MM.1S (cell line): Measurements from ENCODE around the gene TSPAN32.
A peak's percentile ranks its signal among the peaks of the same experiment; 100 is the strongest.

Source experiments
- DNase-seq: peaks from one replicate; pipeline ENCODE4 v3.0.0-alpha.2; 2015
- H2AFZ ChIP-seq: fragments of 300-600 bp; sonication (generic); 2 replicates; pipeline ENCODE4 v1.6.0; 2016; ENCODE audit warnings: antibody characterized with exemption, low read length
- H3F3A ChIP-seq: fragments of 300-600 bp; sonication (generic); 2 replicates; pipeline ENCODE4 v1.6.1; 2016; ENCODE audit warnings: mild to moderate bottlenecking, antibody characterized with exemption, low read length, moderate library complexity, mixed read lengths; ENCODE audit not compliant: insufficient read depth
- H3K27ac ChIP-seq: fragments of 300-600 bp; sonication (generic); 2 replicates; pipeline ENCODE4 v1.5.1; 2016; ENCODE audit warnings: mild to moderate bottlenecking, low read length
- H3K27me3 ChIP-seq: fragments of 300-600 bp; sonication (generic); replicated peaks from 2 replicates; pipeline ENCODE4 v1.6.0; 2016; ENCODE audit warnings: low read length; ENCODE audit not compliant: insufficient read depth
- H3K36me3 ChIP-seq: fragments of 300-600 bp; sonication (generic); replicated peaks from 2 replicates; pipeline ENCODE4 v1.6.1; 2016; ENCODE audit warnings: mild to moderate bottlenecking, low read length, mixed read lengths; ENCODE audit not compliant: insufficient read depth
- H3K4me1 ChIP-seq: fragments of 300-600 bp; sonication (generic); 2 replicates; pipeline ENCODE4 v1.6.1; 2016; ENCODE audit warnings: low read length, mixed read lengths
- H3K4me2 ChIP-seq: fragments of 300-600 bp; sonication (generic); 2 replicates; pipeline ENCODE4 v1.6.0; 2016; ENCODE audit warnings: low read depth, low read length
- H3K4me3 ChIP-seq: fragments of 300-600 bp; sonication (generic); 2 replicates; pipeline ENCODE4 v1.5.1; 2016; ENCODE audit warnings: low read length, mixed read lengths
- H3K79me2 ChIP-seq: fragments of 300-600 bp; sonication (generic); 2 replicates; pipeline ENCODE4 v1.6.1; 2016; ENCODE audit warnings: mixed run types, low read length, mixed read lengths
- H3K9ac ChIP-seq: fragments of 300-600 bp; sonication (generic); 2 replicates; pipeline ENCODE4 v1.6.1; 2016; ENCODE audit warnings: low read length, mixed read lengths
- H3K9me2 ChIP-seq: fragments of 300-600 bp; sonication (generic); replicated peaks from 2 replicates; pipeline ENCODE4 v1.6.1; 2016; ENCODE audit warnings: mild to moderate bottlenecking, low read length, mixed read lengths; ENCODE audit not compliant: insufficient read depth
- H3K9me3 ChIP-seq: fragments of 300-600 bp; sonication (generic); replicated peaks from 2 replicates; pipeline ENCODE4 v1.6.1; 2016; ENCODE audit warnings: mild to moderate bottlenecking, low read length, mixed read lengths; ENCODE audit not compliant: insufficient read depth
- H4K20me1 ChIP-seq: fragments of 300-600 bp; sonication (generic); 2 replicates; pipeline ENCODE4 v1.6.1; 2016; ENCODE audit warnings: mild to moderate bottlenecking, low read length, moderate library complexity, mixed read lengths; ENCODE audit not compliant: insufficient read depth
- CTCF ChIP-seq: fragments of 300-600 bp; sonication (generic); IDR thresholded peaks from 2 replicates; pipeline ENCODE4 v1.5.1; 2016; ENCODE audit warnings: antibody characterized with exemption, low read length, mixed read lengths
- EZH2 ChIP-seq: fragments of 300-600 bp; sonication (generic); optimal IDR thresholded peaks from 2 replicates; pipeline ENCODE3; 2017; ENCODE audit warnings: low read depth, mild to moderate bottlenecking, antibody characterized with exemption, low read length, mixed read lengths
- EZH2phosphoT487 ChIP-seq: fragments of 300-600 bp; sonication (generic); IDR thresholded peaks from 2 replicates; pipeline ENCODE4 v1.6.1; 2018; ENCODE audit warnings: antibody characterized with exemption, low read length

Gene TSPAN32

GRCh38 chr11:2305140-2305778 lies 3.4 kb downstream of the TSPAN32 start:
- H3K4me1 ChIP-seq = peaks cover 10% of the 10 kb centered on the region
- H3F3A ChIP-seq = no peaks in the 10 kb centered on the region
- no peak overlapping the region for H3K4me3 ChIP-seq
- no peak overlapping the region for H3K4me2 ChIP-seq
- H3K36me3 ChIP-seq = no peaks in the 10 kb centered on the region
- no peak for TF ChIP-seq EZH2
- peak; percentile 80 for TF ChIP-seq CTCF
- H2AFZ ChIP-seq = no peak overlapping the region
- H3K9ac ChIP-seq = no peak overlapping the region
- no peaks in the 10 kb centered on the region for H4K20me1 ChIP-seq
- peaks cover 61% of the 10 kb centered on the region for H3K27me3 ChIP-seq
- H3K27ac ChIP-seq = no peak overlapping the region
- no peaks in the 10 kb centered on the region for H3K9me2 ChIP-seq
- DNase-seq = peak; percentile 66
- H3K79me2 ChIP-seq = no peaks in the 10 kb centered on the region
- no peaks in the 10 kb centered on the region for H3K9me3 ChIP-seq

- Histone ChIP-seq H3K4me1 (peaks cover 10% of the 10 kb centered on the region), H3K27ac (no peak overlapping the region), H3K36me3 (no peaks in the 10 kb centered on the region), H2AFZ (peak overlapping the region; percentile 65), H3K4me2 (peak overlapping the region; percentile 63; the same call in 1 of the 2 replicates), H3K9ac (no peak overlapping the region), H3K27me3 (peaks cover 61% of the 10 kb centered on the region), H3K79me2 (no peaks in the 10 kb centered on the region), H4K20me1 (no peaks in the 10 kb centered on the region), H3K9me3 (no peaks in the 10 kb centered on the region), H3K4me3 (no peak overlapping the region), H3F3A (no peaks in the 10 kb centered on the region), H3K9me2 (no peaks in the 10 kb centered on the region)
- TF ChIP-seq CTCF = no peak
- TF ChIP-seq EZH2phosphoT487 = no peak
- TF ChIP-seq EZH2 = no peak
- DNase-seq = no peak
These were observed 4.1 kb downstream of the TSPAN32 start for GRCh38 chr11:2305788-2306451.

- no peaks in the 10 kb centered on the region for H3K79me2 ChIP-seq
These were observed 4.6 kb downstream of the TSPAN32 start for GRCh38 chr11:2306452-2306823.

GRCh38 chr11:2306877-2307500 lies 5.2 kb downstream of the TSPAN32 start:
- peaks cover 10% of the 10 kb centered on the region for H3K4me1 ChIP-seq

More at GRCh38 chr11:2306452-2306823, 4.6 kb downstream of the TSPAN32 start:
- TF ChIP-seq EZH2 = no peak
- TF ChIP-seq EZH2phosphoT487 = no peak
- no peak overlapping the region for H3K9ac ChIP-seq
- no peak overlapping the region for H3K27ac ChIP-seq
- H3K4me2 ChIP-seq = peak overlapping the region; percentile 63; the same call in 1 of the 2 replicates
- H3F3A ChIP-seq = no peaks in the 10 kb centered on the region
- H3K36me3 ChIP-seq = no peaks in the 10 kb centered on the region
- H3K27me3 ChIP-seq = peaks cover 62% of the 10 kb centered on the region
- H2AFZ ChIP-seq = peak overlapping the region; percentile 65
- no peaks in the 10 kb centered on the region for H4K20me1 ChIP-seq
- H3K4me1 ChIP-seq = peaks cover 10% of the 10 kb centered on the region
- no peak overlapping the region for H3K4me3 ChIP-seq
- H3K9me3 ChIP-seq = no peaks in the 10 kb centered on the region
- no peaks in the 10 kb centered on the region for H3K9me2 ChIP-seq
- DNase-seq = no peak

More at GRCh38 chr11:2306877-2307500, 5.2 kb downstream of the TSPAN32 start:
- H2AFZ ChIP-seq = no peak overlapping the region
- H3K9ac ChIP-seq = no peak overlapping the region
- no peaks in the 10 kb centered on the region for H3K79me2 ChIP-seq
- H3K9me2 ChIP-seq = no peaks in the 10 kb centered on the region
- no peaks in the 10 kb centered on the region for H3K36me3 ChIP-seq
- no peak overlapping the region for H3K4me2 ChIP-seq
- no peaks in the 10 kb centered on the region for H3F3A ChIP-seq
- no peak for DNase-seq
- H4K20me1 ChIP-seq = no peaks in the 10 kb centered on the region
- no peak overlapping the region for H3K4me3 ChIP-seq
- TF ChIP-seq EZH2phosphoT487 = no peak
- TF ChIP-seq CTCF = no peak
- TF ChIP-seq EZH2 = no peak
- H3K27ac ChIP-seq = no peak overlapping the region
- H3K27me3 ChIP-seq = peaks cover 62% of the 10 kb centered on the region
- no peaks in the 10 kb centered on the region for H3K9me3 ChIP-seq
